Stimulated activated CD4-positive, alpha-beta T cell treated with anti-CD3 and anti-CD28 coated beads, Interleukin-12 subunit alpha, Interleukin-12 subunit beta, amount 100 ng/mL, for 24 hours (primary cell): ENCODE results near the gene STARD13.

Source experiments
- DNase-seq, 2 experiments: peaks; one replicate each; pipeline ENCODE4 v3.0.0-alpha.2; 2020; ENCODE audit warnings: low read depth in 2 of 2

STARD13 gene

GRCh38 chr13:33277946-33278345 is 7.6 kb downstream of the STARD13 start:
- no peak for DNase-seq

- DNase-seq, result no peak
These were observed 8.4 kb downstream of the STARD13 start for GRCh38 chr13:33277037-33277740.

- no peak for DNase-seq
These were observed 9.0 kb downstream of the STARD13 start for GRCh38 chr13:33276570-33276969.

GRCh38 chr13:33275916-33276315 is 9.6 kb downstream of the STARD13 start:
- no peak for DNase-seq

GRCh38 chr13:33274264-33274663 is 11.3 kb downstream of the STARD13 start:
- no peak for DNase-seq

- no peak for DNase-seq
These were observed 12.9 kb downstream of the STARD13 start for GRCh38 chr13:33272531-33273124.

- DNase-seq, result no peak
These were observed 13.8 kb downstream of the STARD13 start for GRCh38 chr13:33271759-33272158.

- no peak for DNase-seq
These were observed 14.5 kb downstream of the STARD13 start for GRCh38 chr13:33270895-33271538.

- DNase-seq, result no peak
These were observed 19.9 kb downstream of the STARD13 start for GRCh38 chr13:33265607-33266006.

GRCh38 chr13:33265133-33265532 is 20.4 kb downstream of the STARD13 start:
- DNase-seq, result no peak

- no peak for DNase-seq
These were observed 21.0 kb downstream of the STARD13 start for GRCh38 chr13:33264620-33264978.

GRCh38 chr13:33263976-33264619 is 21.5 kb downstream of the STARD13 start:
- no peak for DNase-seq

GRCh38 chr13:33263484-33263883 is 22.1 kb downstream of the STARD13 start:
- DNase-seq, result no peak

GRCh38 chr13:33262997-33263396 is 22.6 kb downstream of the STARD13 start:
- no peak for DNase-seq

- DNase-seq, result no peak
These were observed 23.0 kb downstream of the STARD13 start for GRCh38 chr13:33262594-33262993.

GRCh38 chr13:33262062-33262487 is 23.5 kb downstream of the STARD13 start:
- no peak for DNase-seq

- no peak for DNase-seq
These were observed 24.0 kb downstream of the STARD13 start for GRCh38 chr13:33261387-33262061.

GRCh38 chr13:33260168-33261098 is 25.1 kb downstream of the STARD13 start:
- DNase-seq, result no peak

- DNase-seq, result no peak
These were observed 26.3 kb downstream of the STARD13 start for GRCh38 chr13:33259296-33259695.

- no peak for DNase-seq
These were observed 26.8 kb downstream of the STARD13 start for GRCh38 chr13:33258808-33259193.
